GM18517 (cell line): ENCODE results near the gene NDUFA13.
"Not testable (repeated sequence)": the region's sequence is repeated elsewhere in the genome, so short reads cannot be mapped to it uniquely, and the experiment has no call there.

Experiments used
- ATAC-seq: cut with Tn5 transposase; IDR thresholded peaks from one replicate; pipeline ENCODE4 v1.9.1; 2021; ENCODE audit warnings: mild to moderate bottlenecking, moderate library complexity; ENCODE audit not compliant: unreplicated experiment

NDUFA13 gene

GRCh38 chr19:19515642-19516519, at the start of gene NDUFA13:
Gene NDUFA13 (plus strand): TSS chr19:19516225. CDS start chr19:19516239, 14 bp downstream.
- peak; percentile 84 for ATAC-seq

- ATAC-seq, result no peak
These were observed 47.5 kb upstream of the NDUFA13 start for GRCh38 chr19:19468424-19469050.

- ATAC-seq, result no peak
These were observed 45.4 kb upstream of the NDUFA13 start for GRCh38 chr19:19470579-19470978.

- no peak for ATAC-seq
These were observed 44.3 kb upstream of the NDUFA13 start for GRCh38 chr19:19471682-19472081.

GRCh38 chr19:19472106-19472505, 43.9 kb upstream of the NDUFA13 start:
- not testable (repeated sequence) for ATAC-seq

GRCh38 chr19:19475015-19475765, 40.8 kb upstream of the NDUFA13 start:
- no peak for ATAC-seq

GRCh38 chr19:19475849-19476828, 39.9 kb upstream of the NDUFA13 start:
- no peak for ATAC-seq

- no peak for ATAC-seq
These were observed 38.2 kb upstream of the NDUFA13 start for GRCh38 chr19:19477705-19478383.

- ATAC-seq, result no peak
These were observed 35.3 kb upstream of the NDUFA13 start for GRCh38 chr19:19480688-19481087.

- ATAC-seq, result no peak
These were observed 33.0 kb upstream of the NDUFA13 start for GRCh38 chr19:19482809-19483596.

GRCh38 chr19:19485161-19485997, 30.6 kb upstream of the NDUFA13 start:
- ATAC-seq, result no peak

GRCh38 chr19:19485998-19486290, 30.1 kb upstream of the NDUFA13 start:
- ATAC-seq, result no peak

GRCh38 chr19:19486343-19487076, 29.5 kb upstream of the NDUFA13 start:
- no peak for ATAC-seq

GRCh38 chr19:19487077-19487949, 28.7 kb upstream of the NDUFA13 start:
- ATAC-seq, result no peak

- no peak for ATAC-seq
These were observed 27.8 kb upstream of the NDUFA13 start for GRCh38 chr19:19487950-19488874.
